ENCODE results near the gene NIPBL.
A peak's percentile ranks its signal among the peaks of the same experiment; 100 is the strongest.
"Not testable (repeated sequence)": the region's sequence is repeated elsewhere in the genome, so short reads cannot be mapped to it uniquely, and the experiment has no call there.

NIPBL gene

GRCh38 chr5:36949593-36949992 is 73.0 kb downstream of the NIPBL start:
- no peak for DNase-seq

DNA sequence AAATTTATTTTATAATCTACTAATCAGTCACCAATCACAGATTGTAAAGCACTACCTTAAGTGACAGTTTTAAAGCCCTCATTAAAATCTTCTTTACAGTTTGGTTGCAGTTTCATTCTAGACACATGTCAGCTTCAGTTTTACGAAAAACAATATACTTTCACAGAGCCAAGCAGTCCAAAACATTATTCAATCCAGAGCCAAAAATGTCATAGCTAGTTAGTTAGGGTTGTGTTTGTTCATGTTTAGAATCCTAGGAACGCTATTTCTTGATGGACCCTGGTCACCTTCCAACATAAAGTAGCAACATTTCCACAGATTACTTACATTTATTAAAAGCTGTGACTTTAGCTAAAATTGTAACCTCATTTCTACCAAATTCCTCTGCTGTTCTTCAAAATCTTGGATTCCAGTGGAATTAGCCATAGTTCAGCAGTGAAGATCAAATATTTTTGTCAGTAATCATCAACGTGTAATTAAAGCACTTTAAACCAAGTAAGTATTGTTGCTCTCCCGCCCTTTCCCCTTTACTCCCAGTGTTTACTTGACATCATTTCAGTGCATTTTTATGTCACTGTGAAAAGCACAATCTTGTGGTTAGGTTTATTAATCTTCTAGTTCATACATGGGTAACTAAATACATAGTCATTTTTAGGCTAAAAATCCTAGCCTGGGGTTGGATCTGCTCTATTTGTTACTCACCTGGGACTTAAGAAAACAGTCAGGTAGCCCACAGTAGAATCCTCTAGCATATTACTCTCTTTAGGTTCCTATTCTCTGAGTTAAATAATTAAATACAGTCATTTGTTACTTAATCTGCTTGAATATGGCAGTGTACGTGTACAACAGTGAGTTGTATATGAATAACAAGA is 74.3 kb downstream of the NIPBL start:
- peak; percentile 76 for DNase-seq

DNA sequence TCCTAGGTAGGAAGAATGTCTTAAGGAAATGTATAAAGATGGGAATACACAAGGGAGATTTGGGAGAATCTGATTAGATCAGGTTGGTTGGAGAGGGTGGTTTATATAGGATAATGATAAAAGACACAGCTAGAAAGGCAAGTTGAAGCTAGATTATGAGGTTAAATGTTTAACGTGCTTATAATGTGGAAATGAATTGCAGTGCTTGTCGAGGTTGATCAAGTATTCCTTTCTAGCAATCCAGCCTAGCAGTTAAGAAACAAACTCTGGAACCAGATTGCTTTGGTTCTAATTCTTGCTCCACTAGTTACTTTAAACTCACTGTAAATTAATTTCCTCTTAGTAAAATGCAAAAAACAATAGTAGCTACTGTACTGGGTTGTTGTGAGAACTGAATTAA is 76.5 kb downstream of the NIPBL start:
- no peak for DNase-seq

DNA sequence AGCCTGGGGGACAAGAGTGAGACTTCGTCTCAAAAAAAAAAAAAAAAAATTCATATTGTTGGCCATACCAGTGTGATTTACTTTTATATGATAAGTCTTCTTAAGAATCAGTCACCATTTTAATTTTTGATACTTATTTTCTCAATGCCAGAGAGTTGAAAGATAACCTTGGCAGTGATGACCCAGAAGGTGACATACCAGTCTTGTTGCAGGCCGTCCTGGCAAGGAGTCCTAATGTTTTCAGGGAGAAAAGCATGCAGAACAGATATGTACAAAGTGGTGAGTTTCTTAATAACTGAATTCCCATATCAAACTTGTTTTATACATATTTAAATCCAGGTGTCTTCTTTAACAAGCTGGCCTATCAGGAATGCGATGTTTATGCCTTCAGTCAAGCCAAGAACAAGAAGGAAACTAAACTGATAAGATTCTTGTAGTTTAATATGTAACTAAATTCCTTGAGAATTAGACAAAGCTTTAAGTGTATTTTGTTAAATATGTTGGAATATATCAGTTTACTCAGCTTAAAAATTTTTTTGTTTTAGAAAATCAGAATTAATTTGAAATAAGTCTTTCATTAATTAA is 81.5 kb downstream of the NIPBL start:
- DNase-seq = no peak

GRCh38 chr5:36958612-36959011 is 82.0 kb downstream of the NIPBL start:
- DNase-seq = no peak

DNA sequence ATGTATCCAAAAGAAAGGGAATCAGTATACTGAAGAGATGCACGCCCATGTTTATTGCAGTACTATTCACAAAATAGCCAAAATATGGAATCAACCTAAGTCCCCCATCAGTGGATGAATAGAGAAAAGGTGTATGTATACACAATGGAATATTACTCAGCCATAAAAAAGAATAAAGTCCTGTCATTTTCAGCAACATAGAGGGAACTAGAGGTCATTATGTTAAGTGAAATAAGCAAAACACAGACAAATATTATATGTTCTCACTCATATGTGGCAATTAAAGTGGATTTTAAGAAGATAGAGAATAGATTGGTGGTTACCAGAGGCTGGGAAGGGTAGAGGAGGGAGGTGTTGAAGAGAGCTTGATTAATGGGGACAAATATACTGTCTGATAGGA is 88.6 kb downstream of the NIPBL start:
- no peak for DNase-seq

DNA sequence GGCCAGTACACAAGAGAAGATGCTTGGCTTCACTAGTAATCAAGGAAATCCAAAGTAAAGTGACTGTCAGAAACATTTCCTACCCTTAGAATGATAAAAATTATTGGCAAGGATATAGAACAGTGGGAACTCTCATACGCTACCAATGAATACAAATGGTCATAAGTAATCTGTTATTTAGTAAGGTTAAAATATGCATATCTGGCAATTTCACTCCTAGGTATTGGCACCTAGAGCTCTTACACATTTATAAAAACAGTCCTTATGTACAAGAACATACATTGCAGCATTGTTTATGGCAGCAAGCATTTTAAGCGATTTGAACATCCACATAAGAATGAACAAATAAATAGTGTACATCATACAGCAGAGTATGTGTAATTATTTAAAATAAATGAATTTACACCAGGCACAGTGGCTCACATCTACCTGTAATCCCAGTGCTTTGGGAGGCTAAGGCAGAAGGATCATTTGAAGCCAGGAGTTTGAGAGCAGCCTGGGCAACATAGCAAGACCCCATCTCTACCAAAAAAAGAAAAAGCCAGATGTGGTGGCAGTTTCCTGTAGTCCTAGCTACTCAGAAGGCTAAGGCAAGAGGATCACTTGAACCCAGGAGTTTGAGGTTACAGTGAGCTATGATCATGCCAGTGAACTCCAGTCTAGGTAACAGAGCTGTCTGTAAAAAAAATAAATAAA is 93.3 kb downstream of the NIPBL start:
- DNase-seq = no peak

DNA sequence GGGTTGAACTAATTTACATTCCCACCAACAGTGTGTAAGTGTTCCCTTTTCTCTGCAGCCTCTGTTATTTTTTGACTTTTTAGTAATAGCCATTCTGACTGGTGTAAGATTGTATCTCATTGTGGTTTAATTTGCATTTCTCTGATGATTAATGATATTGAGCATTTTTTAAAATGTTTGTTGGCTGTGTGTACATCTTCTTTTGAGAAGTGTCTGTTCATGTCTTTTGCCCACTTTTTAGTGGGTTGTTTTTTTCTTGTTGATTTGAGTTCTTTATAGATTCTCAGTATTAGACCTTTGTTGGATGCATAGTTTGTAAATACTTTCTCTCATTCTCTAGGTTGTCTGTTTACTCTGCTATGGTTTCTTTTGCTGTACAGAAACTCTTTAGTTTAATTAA is 101.6 kb downstream of the NIPBL start:
- no peak for DNase-seq

DNA sequence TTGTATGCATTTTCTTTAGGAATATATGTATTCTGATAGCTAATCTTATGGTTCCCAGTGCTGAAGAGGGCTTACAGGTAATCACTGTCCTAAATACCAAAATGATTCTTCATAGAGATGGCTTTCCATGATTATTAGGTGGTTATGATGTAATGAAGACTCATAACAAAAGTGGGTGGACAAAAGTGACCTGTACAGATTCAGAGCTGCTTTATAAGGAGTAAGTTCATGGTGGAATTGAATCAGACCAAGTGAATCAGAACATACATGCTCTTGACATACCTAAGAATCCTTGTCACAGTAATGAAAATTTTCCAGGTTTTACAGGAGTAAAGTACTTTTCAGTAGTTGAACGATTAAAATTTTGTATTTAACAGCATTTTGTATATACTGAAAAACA is 105.6 kb downstream of the NIPBL start:
- DNase-seq = peak; percentile 44

DNA sequence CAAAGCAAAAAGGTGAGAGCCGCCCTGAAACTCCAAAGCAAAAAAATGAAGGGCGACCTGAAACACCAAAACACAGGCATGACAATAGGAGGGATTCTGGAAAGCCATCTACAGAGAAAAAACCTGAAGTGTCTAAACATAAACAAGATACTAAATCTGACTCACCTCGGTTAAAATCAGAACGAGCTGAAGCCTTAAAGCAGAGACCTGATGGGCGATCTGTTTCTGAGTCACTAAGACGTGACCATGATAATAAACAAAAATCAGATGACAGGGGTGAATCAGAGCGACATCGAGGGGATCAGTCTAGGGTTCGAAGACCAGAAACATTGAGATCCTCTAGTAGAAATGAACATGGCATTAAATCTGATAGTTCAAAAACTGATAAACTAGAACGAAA is 108.8 kb downstream of the NIPBL start:
- DNase-seq = no peak

GRCh38 chr5:36988396-36988795 is 111.8 kb downstream of the NIPBL start:
- DNase-seq = no peak

DNA sequence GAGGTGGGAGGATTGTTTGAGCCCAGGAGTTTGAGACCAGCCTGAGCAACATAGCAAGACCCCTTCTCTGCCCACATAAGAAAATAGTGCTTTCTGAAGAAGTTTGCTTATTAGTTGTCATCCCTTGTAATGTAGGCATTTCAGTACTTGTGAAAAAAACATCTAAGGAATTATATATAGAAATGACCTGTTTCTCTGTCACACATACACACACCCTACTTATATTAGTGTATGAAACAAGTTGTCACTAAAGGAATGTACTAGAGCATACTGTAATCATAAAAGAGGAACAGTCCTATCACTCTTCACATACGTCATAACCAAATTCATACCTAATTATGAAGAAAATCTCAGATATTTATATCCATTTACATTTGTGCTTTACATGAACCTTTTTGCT is 122.0 kb downstream of the NIPBL start:
- DNase-seq = no peak

DNA sequence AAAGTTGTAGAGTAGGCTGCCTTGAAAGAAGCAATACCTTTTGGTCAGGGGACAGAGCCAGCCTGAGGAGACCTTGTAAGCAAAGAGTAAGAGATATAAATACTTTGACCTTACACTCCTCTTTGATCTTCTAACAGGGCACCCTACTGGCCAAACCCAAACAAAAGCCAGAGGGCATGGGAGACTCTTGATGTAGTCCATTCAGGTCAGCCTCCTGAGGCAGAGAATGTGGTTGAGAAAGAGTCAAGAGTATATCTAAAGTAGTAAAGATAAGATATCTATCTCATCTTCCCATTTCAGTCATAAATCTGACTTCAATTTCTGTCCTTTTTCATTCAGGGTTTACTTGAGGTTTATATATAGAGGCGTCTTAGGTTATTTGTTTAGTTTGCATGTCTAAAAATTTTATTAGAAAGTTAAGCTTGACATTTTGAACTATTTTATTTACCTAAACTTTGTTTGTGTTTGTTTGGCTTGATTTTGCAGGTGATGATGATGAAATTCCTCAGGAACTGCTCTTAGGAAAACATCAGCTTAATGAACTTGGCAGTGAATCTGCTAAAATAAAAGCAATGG is 125.7 kb downstream of the NIPBL start:
- DNase-seq = no peak

DNA sequence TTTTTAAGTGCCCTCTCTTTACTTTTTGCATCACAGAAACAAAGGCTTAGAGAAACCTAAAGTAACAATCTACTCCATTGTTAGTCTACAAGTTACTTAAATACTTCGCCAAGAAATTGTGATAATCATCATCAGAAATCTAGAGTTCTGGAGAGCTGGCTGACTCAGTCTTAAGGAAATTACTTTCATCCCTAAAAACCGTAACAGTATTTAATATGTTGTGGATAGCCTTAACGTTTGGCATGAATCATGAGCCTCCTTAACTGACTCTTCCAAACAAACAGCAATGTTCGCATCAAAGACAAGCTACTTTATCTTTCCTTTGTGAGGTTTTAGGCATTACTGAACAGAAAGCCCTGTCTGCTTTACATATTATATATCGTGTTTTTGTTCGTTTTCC is 128.7 kb downstream of the NIPBL start:
- peak; percentile 28 for DNase-seq

DNA sequence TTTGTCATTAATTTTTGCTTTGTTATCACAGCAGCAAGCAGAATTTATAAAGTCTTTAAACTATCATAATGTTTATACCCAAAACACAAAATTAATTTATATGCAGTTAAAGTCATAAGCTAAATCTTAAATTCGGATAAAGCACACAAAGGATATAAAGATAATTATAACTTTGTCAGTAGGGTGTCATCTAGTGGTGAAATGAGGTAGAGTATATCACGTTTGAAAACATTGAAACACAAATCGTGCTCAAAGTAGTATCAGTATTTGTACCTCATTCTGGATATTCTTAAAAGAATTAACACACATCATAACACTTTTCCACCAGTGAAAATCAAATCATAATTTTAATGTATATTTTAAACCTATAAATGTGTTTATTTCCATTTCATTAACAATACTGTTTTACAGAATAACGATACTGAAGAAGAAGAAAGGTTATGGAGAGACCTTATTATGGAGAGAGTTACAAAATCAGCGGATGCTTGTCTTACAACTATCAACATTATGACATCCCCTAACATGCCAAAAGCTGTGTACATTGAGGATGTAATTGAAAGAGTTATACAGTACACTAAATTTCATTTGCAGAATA is 129.5 kb downstream of the NIPBL start:
- DNase-seq = peak; percentile 36

GRCh38 chr5:37013181-37013580 is 136.6 kb downstream of the NIPBL start:
- not testable (repeated sequence) for DNase-seq

DNA sequence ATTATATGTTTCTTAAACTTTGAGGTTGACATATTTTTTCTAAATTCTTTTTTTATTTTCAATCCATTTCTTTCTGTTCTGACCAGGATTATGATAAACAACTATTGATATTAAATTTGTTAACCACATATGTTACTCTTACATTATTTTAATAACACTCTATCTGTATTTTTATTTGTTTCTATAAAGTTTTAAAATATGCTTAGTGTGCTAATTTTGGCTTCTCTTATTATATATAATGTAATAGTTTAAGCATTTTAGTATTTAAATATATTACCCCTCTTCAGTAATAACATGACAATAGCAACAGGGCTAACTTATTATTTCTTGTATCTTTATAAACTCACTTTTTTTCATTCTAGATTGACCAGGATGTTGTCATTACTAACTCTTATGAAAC is 137.8 kb downstream of the NIPBL start:
- DNase-seq = no peak

DNA sequence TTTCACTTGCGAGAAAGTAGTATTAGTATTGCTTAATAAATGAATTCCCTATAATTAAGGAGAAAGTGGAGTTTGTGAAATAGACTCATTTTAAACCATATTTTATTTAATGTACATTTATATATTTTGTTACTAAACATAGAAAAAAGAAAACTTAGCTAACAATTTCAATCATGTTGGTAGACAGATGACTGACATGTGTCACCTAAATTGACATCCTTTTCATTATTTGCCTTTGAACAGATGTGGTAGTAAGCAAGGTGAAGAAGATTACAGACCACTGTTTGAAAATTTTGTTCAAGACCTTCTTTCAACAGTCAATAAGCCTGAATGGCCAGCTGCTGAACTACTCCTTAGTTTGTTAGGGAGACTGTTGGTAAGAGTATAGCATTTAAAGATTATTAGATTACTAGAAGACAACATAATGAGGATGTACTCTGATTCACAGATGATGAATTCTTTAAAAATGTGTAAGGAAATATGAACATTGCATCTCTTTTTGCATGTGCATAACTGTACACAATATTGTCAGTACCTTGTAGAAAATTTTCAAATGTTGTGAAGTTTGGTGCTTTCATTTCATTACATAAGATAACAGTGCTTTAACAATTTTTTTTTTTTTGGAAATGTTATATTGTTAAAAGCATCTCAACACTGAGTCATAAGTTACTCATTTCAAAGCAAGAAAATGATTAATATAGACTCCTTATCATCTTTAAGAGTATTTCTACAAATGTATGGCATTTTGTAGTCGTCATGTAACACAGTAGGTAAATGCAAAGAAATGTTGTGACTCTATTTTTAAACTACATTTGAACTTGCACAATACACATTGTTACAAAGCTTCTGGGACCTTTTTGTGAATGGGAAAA is 139.5 kb downstream of the NIPBL start:
- DNase-seq = peak; percentile 21

DNA sequence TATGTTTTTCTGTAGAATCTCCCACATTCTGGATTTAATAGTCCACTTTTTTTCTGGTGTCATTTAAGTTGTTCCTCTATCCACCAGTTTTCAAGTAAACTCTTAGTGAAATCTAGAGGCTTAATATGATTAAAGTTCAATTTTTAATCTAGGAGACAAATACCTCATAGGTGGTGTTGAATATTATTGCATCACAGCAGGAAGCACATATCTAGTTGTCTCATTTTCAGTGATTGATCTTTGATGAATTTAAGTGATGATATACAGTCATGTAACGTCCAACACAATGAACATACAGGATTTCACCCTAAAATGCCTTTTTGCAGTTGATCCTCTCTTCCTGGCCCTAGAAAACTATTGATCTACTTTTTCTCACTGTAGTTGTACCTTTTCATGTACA is 152.3 kb downstream of the NIPBL start:
- DNase-seq = no peak

- DNase-seq = peak; percentile 5
Measured at GRCh38 chr5:37029436-37029835, 152.9 kb downstream of the NIPBL start.

DNA sequence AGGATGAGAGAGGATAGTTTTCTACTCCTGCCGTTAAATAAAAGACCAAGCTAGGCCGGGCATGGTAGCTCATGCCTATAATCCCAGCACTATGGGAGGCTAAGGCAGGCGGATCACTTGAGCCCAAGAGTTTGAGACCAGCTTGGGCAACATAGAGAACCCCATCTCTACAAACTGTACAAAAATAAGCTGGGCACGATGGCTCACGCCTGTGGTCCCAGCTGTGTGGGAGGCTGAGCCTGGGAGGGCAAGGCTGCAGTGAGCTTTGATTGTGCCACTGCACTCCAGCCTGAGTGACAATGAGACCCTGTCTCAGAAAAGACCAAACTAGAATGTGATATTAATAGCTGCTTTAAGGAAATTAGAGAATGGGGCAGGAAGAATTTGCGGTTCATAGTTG is 158.4 kb downstream of the NIPBL start:
- DNase-seq = no peak

DNA sequence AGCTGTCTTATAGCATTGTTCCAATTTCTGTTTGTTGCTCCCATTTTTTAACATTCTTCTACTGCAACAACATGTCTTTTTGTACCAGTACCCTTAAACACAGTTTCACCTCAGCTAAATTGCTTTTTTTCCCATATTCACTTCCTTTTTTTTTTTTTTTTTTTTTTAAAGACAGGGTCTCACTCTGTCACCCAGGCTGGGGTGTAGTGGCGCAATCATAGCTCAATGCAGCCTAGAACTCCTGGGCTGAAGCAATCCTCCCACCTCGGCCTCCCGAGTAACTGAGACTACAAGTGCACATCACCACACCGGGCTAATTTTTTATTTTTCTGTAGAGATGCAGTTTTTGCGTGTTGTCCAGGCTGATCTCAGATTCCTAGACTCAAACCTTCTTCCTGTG is 161.3 kb downstream of the NIPBL start:
- DNase-seq = no peak

Measured in fibroblast of upper back skin (primary cell).